Dendritic cell treated with granulocyte-macrophage colony-stimulating factor and Interleukin-4, amounts not matched to agents 40 ng/mL and 50 ng/mL, for 4 days (primary cell): ENCODE results near the gene IGSF9.

Source experiments
- H3K27ac Mint-ChIP-seq: one replicate; pipeline ENCODE4 v1.8.0; 2022; ENCODE audit warnings: mild to moderate bottlenecking, mixed read lengths
- H3K27me3 Mint-ChIP-seq: one replicate; pipeline ENCODE4 v1.8.0; 2022; ENCODE audit warnings: mild to moderate bottlenecking, mixed read lengths
- H3K36me3 Mint-ChIP-seq: one replicate; pipeline ENCODE4 v1.8.0; 2022; ENCODE audit warnings: low read depth, mixed read lengths
- H3K4me1 Mint-ChIP-seq: one replicate; pipeline ENCODE4 v1.8.0; 2022; ENCODE audit warnings: low read depth, mixed read lengths
- H3K4me3 Mint-ChIP-seq: one replicate; pipeline ENCODE4 v1.8.0; 2022; ENCODE audit warnings: mild to moderate bottlenecking, moderate library complexity, mixed read lengths
- H3K9me3 Mint-ChIP-seq: one replicate; pipeline ENCODE4 v1.8.0; 2022; ENCODE audit warnings: mixed read lengths
- intact Hi-C: fragments of 100-400 bp; cut with micrococcal nuclease; formaldehyde crosslinking; loops from one replicate; pipeline ENCODE4 v1.15.0; 2022

The IGSF9 gene

GRCh38 chr1:159920651-159921050 lies 24.8 kb downstream of the IGSF9 start:
- H3K4me3 Mint-ChIP-seq, result no peak overlapping the region
- intact Hi-C loops, result no loop called here
- peaks cover 67% of the 10 kb centered on the region for H3K4me1 Mint-ChIP-seq
- H3K27me3 Mint-ChIP-seq, result no peaks in the 10 kb centered on the region
- no peaks in the 10 kb centered on the region for H3K9me3 Mint-ChIP-seq
- H3K27ac Mint-ChIP-seq, result no peak overlapping the region
- peaks cover 80% of the 10 kb centered on the region for H3K36me3 Mint-ChIP-seq

DNA sequence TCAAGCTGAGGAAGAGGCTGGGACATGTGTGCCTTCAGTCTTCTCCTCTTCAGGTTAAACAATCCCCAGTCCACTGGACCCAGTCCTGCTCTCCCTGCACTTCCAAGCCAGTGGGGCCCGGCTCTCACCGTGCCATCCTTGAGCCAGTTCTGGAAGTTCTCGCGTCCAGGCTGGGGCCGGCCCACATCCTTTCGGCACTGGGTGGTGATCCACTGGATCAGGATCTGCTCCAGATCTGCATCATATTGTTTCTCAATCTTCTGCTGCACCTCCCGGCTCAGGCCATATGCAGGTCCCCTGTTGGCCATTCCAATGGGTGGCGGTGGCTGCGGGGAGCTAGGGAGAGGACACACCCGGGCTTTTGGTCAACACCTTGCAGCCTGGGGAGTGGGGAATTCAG lies 25.2 kb downstream of the IGSF9 start:
- H3K4me1 Mint-ChIP-seq, result peaks cover 62% of the 10 kb centered on the region
- intact Hi-C loops, result no loop called here
- H3K27ac Mint-ChIP-seq, result no peak overlapping the region
- H3K4me3 Mint-ChIP-seq, result no peak overlapping the region
- H3K9me3 Mint-ChIP-seq, result no peaks in the 10 kb centered on the region
- no peaks in the 10 kb centered on the region for H3K27me3 Mint-ChIP-seq
- H3K36me3 Mint-ChIP-seq, result peaks cover 76% of the 10 kb centered on the region

DNA sequence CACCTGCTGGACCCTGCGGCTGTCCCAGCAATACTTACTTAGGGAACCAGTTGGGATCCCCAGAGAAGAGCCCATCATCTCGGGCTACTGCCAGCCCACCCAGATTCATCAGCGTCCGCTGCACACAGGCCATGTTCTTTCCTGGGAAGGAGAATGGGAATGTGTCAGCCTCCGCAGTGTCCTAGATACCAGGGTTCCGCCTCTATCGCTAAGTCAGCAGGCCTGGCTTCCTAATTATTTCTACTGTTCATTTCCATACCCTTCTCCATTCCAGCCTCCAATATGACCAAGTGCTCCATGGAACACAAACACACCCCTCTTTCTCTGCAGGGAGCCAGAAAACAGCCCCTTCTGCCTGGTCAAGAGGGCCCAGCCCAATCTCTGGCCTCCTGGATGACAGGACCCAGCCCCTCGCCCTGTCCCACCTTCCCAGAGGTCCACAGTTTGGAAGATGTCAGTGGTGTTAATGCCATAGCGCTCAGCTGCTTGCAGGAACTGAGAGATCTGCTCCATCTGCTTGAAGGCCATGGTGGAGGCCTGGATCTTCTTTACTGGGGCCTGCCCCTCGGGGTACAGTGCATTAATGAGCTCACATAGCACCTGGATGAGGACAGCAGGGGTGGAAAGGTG lies 26.1 kb downstream of the IGSF9 start:
- Mint-ChIP-seq H3K4me3 (no peak overlapping the region), H3K4me1 (peaks cover 61% of the 10 kb centered on the region), H3K27me3 (no peaks in the 10 kb centered on the region), H3K27ac (no peak overlapping the region), H3K36me3 (peaks cover 73% of the 10 kb centered on the region), H3K9me3 (no peaks in the 10 kb centered on the region)
- intact Hi-C loops, result no loop called here

GRCh38 chr1:159918352-159919200 lies 26.8 kb downstream of the IGSF9 start:
- no peaks in the 10 kb centered on the region for H3K9me3 Mint-ChIP-seq
- peaks cover 69% of the 10 kb centered on the region for H3K36me3 Mint-ChIP-seq
- no peak overlapping the region for H3K4me3 Mint-ChIP-seq
- H3K27ac Mint-ChIP-seq, result peak overlapping the region; percentile 55
- intact Hi-C loops, result no loop called here
- no peaks in the 10 kb centered on the region for H3K27me3 Mint-ChIP-seq
- H3K4me1 Mint-ChIP-seq, result peaks cover 63% of the 10 kb centered on the region

DNA sequence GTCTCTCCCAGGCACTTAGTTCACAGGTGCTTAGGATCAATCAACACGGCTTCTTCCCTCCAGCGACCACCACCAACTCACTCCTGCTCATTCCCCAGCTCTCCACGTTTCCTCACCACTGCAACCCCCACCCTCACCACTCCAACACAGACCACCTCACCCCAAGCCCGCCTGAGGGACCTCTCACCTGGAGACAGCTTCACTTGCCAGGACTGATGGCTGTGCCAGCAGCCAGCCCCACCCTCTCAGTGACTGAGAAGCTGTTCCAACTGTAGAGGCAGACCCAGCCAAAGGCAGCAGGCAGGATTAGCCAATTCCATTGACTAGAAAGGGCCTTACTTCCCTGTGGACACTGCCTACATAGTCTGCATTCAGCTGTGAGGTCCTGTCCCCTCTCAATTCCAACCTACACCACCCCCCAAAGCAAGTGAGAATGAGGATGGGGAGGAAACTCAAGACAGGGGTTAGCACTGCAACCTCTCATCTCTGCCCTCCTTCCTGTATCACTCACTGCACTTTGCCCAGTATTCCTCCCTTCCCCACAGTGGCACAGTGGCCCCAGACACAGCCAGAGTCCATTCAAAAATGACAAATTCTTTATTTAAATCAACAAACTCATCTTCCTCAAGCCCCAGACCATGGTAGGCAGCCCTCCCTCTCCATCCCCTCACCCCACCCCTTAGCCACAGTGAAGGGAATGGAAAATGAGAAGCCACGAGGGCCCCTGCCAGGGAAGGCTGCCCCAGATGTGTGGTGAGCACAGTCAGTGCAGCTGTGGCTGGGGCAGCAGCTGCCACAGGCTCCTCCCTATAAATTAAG lies 27.7 kb downstream of the IGSF9 start:
- Mint-ChIP-seq H3K4me3 (no peak overlapping the region), H3K27me3 (no peaks in the 10 kb centered on the region), H3K9me3 (no peaks in the 10 kb centered on the region), H3K4me1 (peaks cover 57% of the 10 kb centered on the region), H3K27ac (peak overlapping the region; percentile 55), H3K36me3 (peaks cover 67% of the 10 kb centered on the region)
- intact Hi-C loops, result no loop called here

DNA sequence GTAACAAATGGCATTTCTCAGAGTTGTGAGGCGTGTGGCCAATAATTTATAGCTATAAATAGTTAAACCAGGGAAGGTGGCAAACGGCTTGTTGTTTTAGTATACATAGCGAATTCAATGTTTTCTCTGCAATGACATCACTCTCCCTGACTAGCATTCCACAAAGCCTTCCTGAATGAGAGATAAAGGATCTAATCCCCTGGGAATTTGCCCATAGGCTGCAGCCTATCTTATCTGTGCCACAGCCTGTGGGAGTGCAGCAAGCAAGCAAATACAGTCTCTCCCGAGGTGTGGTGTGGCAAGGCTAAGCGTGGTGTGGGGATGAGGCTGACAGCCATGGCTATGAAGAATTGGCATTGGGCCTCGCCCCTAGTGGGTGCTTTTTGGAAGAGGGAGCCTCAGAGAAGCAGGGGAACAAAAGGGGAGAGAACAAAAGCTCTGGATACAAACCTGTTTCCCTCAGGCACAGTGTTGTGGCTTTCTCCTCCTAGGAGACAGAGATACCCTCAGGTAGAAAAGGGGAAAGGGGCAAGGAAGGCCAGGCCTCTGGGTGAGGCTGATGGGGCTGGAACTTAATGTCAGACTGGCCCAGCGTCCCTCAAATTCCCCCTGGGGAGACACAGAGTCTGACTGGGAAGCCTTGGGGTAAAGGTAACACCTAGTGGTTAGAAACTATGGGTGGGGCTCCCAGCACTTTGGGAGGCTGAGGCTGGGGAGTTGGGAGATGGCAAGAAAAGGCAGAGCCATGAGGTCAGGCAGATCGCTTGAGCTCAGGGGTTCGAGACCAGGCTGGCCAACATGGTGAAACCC lies 29.0 kb downstream of the IGSF9 start:
- Mint-ChIP-seq H3K4me3 (no peak overlapping the region), H3K4me1 (peaks cover 57% of the 10 kb centered on the region), H3K36me3 (peaks cover 60% of the 10 kb centered on the region), H3K27me3 (no peaks in the 10 kb centered on the region), H3K27ac (no peak overlapping the region), H3K9me3 (no peaks in the 10 kb centered on the region)
- intact Hi-C loops, result no loop called here

GRCh38 chr1:159915571-159916241 lies 29.7 kb downstream of the IGSF9 start:
- Mint-ChIP-seq H3K9me3 (no peaks in the 10 kb centered on the region), H3K4me1 (peaks cover 54% of the 10 kb centered on the region), H3K27ac (peak overlapping the region; percentile 18), H3K4me3 (no peak overlapping the region), H3K36me3 (peaks cover 53% of the 10 kb centered on the region), H3K27me3 (no peaks in the 10 kb centered on the region)
- intact Hi-C loops, result no loop called here

GRCh38 chr1:159914252-159915018 lies 31.0 kb downstream of the IGSF9 start:
- no peak overlapping the region for H3K27ac Mint-ChIP-seq
- H3K36me3 Mint-ChIP-seq, result peaks cover 40% of the 10 kb centered on the region
- peaks cover 54% of the 10 kb centered on the region for H3K4me1 Mint-ChIP-seq
- no peaks in the 10 kb centered on the region for H3K27me3 Mint-ChIP-seq
- H3K9me3 Mint-ChIP-seq, result no peaks in the 10 kb centered on the region
- intact Hi-C loops, result no loop called here
- no peak overlapping the region for H3K4me3 Mint-ChIP-seq

DNA sequence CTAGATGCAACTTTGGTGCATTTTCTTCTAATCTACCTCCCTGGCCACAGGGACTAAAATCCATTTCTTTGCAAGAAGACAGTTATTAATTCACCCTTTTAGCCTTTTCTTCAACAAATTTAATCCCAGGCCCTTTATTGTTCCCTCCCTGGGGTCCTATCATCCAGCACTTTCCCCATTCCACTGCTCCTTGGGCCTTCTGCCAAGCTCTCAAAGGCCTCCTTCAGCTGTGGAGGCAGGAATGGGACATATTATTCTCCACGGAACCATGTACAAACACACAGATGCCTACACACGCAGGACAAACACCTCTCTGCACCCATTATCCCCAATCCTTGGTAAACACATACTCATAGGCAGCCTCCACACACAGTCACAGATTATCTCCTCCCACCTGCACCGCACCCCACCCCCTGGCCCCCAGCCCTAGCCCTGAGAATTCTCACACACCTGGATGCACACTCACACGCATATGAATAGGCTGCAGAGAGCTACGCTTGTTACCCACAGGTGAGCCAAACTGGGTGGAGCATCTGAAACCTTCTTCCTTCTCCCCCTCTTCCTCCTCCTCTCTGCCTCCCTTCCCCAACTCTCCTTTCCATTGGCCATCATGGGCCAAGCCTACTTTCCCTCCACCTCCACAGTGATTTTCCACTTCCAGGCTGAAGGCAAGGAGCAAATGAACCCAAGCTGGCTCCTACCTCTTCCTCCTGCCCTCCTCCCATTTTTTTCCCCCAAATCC lies 31.8 kb downstream of the IGSF9 start:
- H3K36me3 Mint-ChIP-seq, result peaks cover 32% of the 10 kb centered on the region
- H3K4me1 Mint-ChIP-seq, result peaks cover 52% of the 10 kb centered on the region
- H3K4me3 Mint-ChIP-seq, result no peak overlapping the region
- peak overlapping the region; percentile 8 for H3K27ac Mint-ChIP-seq
- intact Hi-C loops, result no loop called here
- no peaks in the 10 kb centered on the region for H3K9me3 Mint-ChIP-seq
- no peaks in the 10 kb centered on the region for H3K27me3 Mint-ChIP-seq

DNA sequence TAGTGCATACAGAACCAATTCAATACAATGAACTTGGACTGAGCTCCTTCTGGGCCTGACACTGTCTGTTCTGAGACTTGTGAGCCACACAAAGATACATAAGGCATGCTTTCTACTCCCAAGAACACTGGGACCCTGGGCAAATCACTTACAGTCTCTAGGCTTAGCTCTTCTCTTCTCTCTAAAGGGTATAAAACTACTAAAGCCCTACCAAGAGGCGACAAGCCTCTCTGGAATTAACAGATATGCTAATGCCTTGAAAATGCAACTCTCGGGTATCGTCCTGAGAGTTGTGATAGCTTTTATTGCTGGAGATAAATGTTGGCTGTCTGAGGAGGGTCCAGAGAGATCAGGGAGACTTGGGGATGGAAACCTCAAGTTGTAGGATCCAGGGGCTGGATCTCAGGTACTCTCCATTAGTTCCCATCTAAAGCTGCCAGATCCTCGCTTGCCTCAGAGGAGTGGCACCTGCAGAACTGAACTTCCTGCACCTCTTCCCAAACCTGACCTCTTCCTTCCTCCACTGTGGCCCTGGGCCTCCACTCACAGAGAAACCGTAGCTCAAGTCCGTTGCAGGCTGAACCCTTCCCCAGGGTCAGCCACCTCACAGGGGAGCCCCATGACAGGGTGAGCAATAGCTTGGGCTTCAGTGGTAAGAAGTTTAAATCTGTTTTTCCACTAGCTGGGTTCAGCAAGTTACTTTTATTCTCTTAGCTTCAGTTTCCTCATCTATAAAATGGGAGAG lies 33.9 kb downstream of the IGSF9 start:
- H3K4me3 Mint-ChIP-seq, result no peak overlapping the region
- peaks cover 11% of the 10 kb centered on the region for H3K36me3 Mint-ChIP-seq
- H3K27me3 Mint-ChIP-seq, result no peaks in the 10 kb centered on the region
- peak overlapping the region; percentile 85 for H3K27ac Mint-ChIP-seq
- intact Hi-C loops, result no loop called here
- H3K4me1 Mint-ChIP-seq, result peaks cover 39% of the 10 kb centered on the region
- no peaks in the 10 kb centered on the region for H3K9me3 Mint-ChIP-seq

DNA sequence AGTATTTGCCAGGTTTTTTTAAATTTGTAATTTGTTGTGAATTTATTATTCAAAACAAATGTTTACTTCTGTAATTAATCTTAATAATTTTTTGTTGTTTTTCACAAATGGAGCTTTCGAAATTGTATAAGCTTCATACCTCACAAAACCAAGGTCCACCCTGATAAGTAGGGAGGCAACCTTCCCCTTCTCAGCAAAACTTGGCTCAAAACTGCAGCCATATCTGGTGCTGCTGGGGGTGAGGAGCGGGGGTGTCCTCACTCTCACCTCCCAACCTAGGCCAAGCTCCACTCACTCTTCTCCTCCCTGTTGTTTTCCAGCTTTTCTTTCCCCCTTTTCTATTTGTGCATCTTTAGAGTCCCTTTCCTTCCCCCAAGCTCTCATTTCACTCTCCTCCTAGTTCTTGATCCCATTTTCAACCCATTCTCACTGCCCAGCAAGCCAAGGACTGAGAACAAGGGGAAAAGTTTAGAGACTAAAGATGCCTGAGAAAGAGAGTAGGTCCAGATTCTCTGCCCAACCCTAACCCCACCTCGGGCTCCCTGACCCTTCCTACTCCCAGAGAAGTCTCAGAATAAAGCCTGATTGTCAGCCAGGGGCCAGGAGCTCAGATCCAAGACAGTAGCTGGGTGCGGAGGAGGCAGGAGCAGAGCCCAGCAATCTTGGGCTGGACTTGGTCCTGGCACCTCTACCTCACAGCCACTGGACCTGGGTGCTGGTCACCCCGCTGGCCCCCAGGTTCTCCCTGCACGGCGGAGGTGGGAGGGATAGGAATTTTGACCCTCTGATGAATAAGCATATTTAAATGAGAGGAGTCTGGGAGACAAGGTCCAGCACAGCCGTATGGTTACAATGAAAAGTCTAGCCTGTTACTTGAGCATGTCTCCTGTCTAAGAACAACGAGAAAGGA lies 37.1 kb downstream of the IGSF9 start:
- intact Hi-C loops, result no loop called here
- Mint-ChIP-seq H3K4me3 (no peak overlapping the region), H3K4me1 (peaks cover 29% of the 10 kb centered on the region), H3K36me3 (no peaks in the 10 kb centered on the region), H3K9me3 (no peaks in the 10 kb centered on the region), H3K27me3 (no peaks in the 10 kb centered on the region), H3K27ac (no peak overlapping the region)
